HepG2 (cell line): ENCODE results near the gene CD69.

Experiments used
- POLR2A ChIP-seq, 2 experiments: IDR thresholded peaks; 2 replicates each; pipeline ENCODE4 v1.6.1; 2011; ENCODE audit warnings: low read depth in 2 of 2, low read length in 2 of 2, mild to moderate bottlenecking in 1 of 2, moderate library complexity in 1 of 2; ENCODE audit not compliant: insufficient read depth in 1 of 2
- POLR2AphosphoS5 ChIP-seq: IDR thresholded peaks from 2 replicates; pipeline ENCODE4 v1.6.1; 2012; ENCODE audit warnings: low read depth, low read length
- SMAD3 ChIP-seq: sonication (generic); formaldehyde crosslinking; IDR thresholded peaks from 2 replicates; pipeline ENCODE4 v1.4.0; 2020; ENCODE audit warnings: missing genetic modification reagents
- ZNF549 ChIP-seq: sonication (generic); formaldehyde crosslinking; IDR thresholded peaks from 2 replicates; pipeline ENCODE4 v1.5.0; 2020; ENCODE audit warnings: missing genetic modification reagents
- ZNF569 ChIP-seq: sonication (generic); formaldehyde crosslinking; IDR thresholded peaks from 2 replicates; pipeline ENCODE4 v1.5.0; 2020; ENCODE audit warnings: mild to moderate bottlenecking, missing genetic modification reagents, moderate library complexity, borderline replicate concordance
- ZNF615 ChIP-seq: sonication (generic); formaldehyde crosslinking; IDR thresholded peaks from 2 replicates; pipeline ENCODE4 v1.5.0; 2020; ENCODE audit warnings: mild to moderate bottlenecking, missing genetic modification reagents, borderline replicate concordance
- ZNF75D ChIP-seq: sonication (generic); formaldehyde crosslinking; IDR thresholded peaks from 2 replicates; pipeline ENCODE4 v1.8.1; 2023; ENCODE audit warnings: missing genetic modification reagents, mild to moderate bottlenecking, borderline replicate concordance
- ZZZ3 ChIP-seq: sonication (generic); formaldehyde crosslinking; IDR thresholded peaks from 2 replicates; pipeline ENCODE4 v1.4.0; 2020; ENCODE audit warnings: missing genetic modification reagents, mild to moderate bottlenecking, borderline replicate concordance
- TF ChIP-seq, protein P1 (sequence below): sonication (generic); formaldehyde crosslinking; IDR thresholded peaks from 2 replicates; pipeline ENCODE4 v1.4.0; 2020; ENCODE audit warnings: mild to moderate bottlenecking, missing genetic modification reagents
- TF ChIP-seq, protein P2 (sequence below): sonication (generic); formaldehyde crosslinking; IDR thresholded peaks from 2 replicates; pipeline ENCODE4 v1.5.0; 2020; ENCODE audit warnings: mild to moderate bottlenecking, missing genetic modification reagents, moderate library complexity

DNA sequence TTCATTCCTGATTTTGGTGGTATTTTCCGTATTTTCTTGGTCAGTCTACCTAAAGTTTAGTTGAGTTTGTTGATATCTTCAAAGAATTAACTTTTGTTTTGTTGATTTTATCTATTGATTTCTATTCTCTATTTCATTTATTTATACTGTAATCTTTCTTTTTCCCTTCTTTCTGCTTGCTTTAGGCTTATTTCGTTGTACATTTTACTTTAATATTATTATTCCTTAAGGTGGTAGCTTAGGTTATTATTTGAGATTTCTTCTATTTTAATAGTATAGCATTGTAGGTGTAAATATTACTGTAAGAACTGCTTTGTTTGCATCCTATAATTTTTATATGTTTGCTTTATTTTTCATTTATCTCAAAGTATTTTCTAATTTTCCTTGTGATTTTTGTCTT lies 45.2 kb upstream of the CD69 start:
- TF ChIP-seq ZZZ3 (CRISPR knock-in tag) (no peak), ZNF569 (CRISPR knock-in tag) (no peak), POLR2A (IDR thresholded peaks at IDR 0.05; ENCODE audit: insufficient read depth in 1 of 2, low read depth in 2 of 2, low read length in 2 of 2) (no peak), SMAD3 (CRISPR knock-in tag) (no peak), ZNF75D (CRISPR knock-in tag) (no peak), ZNF549 (CRISPR knock-in tag) (no peak), POLR2AphosphoS5 (no peak), ZNF615 (CRISPR knock-in tag) (no peak)
- TF ChIP-seq, protein P1, sequence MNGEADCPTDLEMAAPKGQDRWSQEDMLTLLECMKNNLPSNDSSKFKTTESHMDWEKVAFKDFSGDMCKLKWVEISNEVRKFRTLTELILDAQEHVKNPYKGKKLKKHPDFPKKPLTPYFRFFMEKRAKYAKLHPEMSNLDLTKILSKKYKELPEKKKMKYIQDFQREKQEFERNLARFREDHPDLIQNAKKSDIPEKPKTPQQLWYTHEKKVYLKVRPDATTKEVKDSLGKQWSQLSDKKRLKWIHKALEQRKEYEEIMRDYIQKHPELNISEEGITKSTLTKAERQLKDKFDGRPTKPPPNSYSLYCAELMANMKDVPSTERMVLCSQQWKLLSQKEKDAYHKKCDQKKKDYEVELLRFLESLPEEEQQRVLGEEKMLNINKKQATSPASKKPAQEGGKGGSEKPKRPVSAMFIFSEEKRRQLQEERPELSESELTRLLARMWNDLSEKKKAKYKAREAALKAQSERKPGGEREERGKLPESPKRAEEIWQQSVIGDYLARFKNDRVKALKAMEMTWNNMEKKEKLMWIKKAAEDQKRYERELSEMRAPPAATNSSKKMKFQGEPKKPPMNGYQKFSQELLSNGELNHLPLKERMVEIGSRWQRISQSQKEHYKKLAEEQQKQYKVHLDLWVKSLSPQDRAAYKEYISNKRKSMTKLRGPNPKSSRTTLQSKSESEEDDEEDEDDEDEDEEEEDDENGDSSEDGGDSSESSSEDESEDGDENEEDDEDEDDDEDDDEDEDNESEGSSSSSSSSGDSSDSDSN (CRISPR knock-in tag) = no peak
- TF ChIP-seq, protein P2, sequence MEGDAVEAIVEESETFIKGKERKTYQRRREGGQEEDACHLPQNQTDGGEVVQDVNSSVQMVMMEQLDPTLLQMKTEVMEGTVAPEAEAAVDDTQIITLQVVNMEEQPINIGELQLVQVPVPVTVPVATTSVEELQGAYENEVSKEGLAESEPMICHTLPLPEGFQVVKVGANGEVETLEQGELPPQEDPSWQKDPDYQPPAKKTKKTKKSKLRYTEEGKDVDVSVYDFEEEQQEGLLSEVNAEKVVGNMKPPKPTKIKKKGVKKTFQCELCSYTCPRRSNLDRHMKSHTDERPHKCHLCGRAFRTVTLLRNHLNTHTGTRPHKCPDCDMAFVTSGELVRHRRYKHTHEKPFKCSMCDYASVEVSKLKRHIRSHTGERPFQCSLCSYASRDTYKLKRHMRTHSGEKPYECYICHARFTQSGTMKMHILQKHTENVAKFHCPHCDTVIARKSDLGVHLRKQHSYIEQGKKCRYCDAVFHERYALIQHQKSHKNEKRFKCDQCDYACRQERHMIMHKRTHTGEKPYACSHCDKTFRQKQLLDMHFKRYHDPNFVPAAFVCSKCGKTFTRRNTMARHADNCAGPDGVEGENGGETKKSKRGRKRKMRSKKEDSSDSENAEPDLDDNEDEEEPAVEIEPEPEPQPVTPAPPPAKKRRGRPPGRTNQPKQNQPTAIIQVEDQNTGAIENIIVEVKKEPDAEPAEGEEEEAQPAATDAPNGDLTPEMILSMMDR (CRISPR knock-in tag) = no peak
